Naive B cell (primary cell): Measurements from ENCODE around the gene KRTAP19-1. TPM values are rescaled to one million over a fixed set of nuclear protein-coding genes. Genes with fewer than 3 reads are reported as not detected.
"Not testable (repeated sequence)": the region's sequence is repeated elsewhere in the genome, so short reads cannot be mapped to it uniquely, and the experiment has no call there.

Experiments used
- ATAC-seq, 2 donors: fragments of 150-1000 bp; cut with Tn5 transposase; 2 replicates each; pipeline ENCODE4 v1.10.0; 2021; ENCODE audit warnings: low read depth in 2 of 2, mild to moderate bottlenecking in 2 of 2, moderate library complexity in 2 of 2
- DNase-seq: peaks from one replicate; pipeline ENCODE4 v3.0.0; 2022
- H3K27ac Mint-ChIP-seq, 6 donors: one replicate each; pipeline ENCODE4 v1.8.0; 2020 to 2022; ENCODE audit warnings: mild to moderate bottlenecking in 6 of 6, mixed read lengths in 6 of 6, moderate library complexity in 5 of 6, inconsistent platforms in 2 of 6
- H3K27me3 Mint-ChIP-seq, 3 donors: one replicate each; pipeline ENCODE4 v1.8.0; 2021 to 2022; ENCODE audit warnings: mixed read lengths in 3 of 3, mild to moderate bottlenecking in 1 of 3
- H3K36me3 Mint-ChIP-seq, 2 donors: one replicate each; pipeline ENCODE4 v1.8.0; 2020 to 2022; ENCODE audit warnings: mixed read lengths in 2 of 2, inconsistent platforms in 1 of 2, mild to moderate bottlenecking in 1 of 2
- H3K4me1 Mint-ChIP-seq, 3 donors: one replicate each; pipeline ENCODE4 v1.8.0; 2020 to 2022; ENCODE audit warnings: mixed read lengths in 3 of 3, inconsistent platforms in 1 of 3, mild to moderate bottlenecking in 1 of 3, moderate library complexity in 1 of 3
- H3K4me3 Mint-ChIP-seq, 8 donors: one replicate each; pipeline ENCODE4 v1.8.0; 2020 to 2022; ENCODE audit warnings: mild to moderate bottlenecking in 8 of 8, mixed read lengths in 8 of 8, moderate library complexity in 8 of 8, inconsistent platforms in 2 of 8
- H3K9me3 Mint-ChIP-seq, 7 donors: one replicate each; pipeline ENCODE4 v1.8.0; 2020 to 2022; ENCODE audit warnings: mixed read lengths in 7 of 7, mild to moderate bottlenecking in 5 of 7, inconsistent platforms in 2 of 7, moderate library complexity in 1 of 7
- polyA plus RNA-seq, 6 donors: library from polyadenylated mRNA; unstranded; fragments of 300-500 nt; fragmentation: Illumina TruSeq; gene quantifications; one replicate each; pipeline ENCODE4 v1.2.3, GENCODE V29; 2021; ENCODE audit warnings: low read depth in 6 of 6

KRTAP19-1 gene
- not detected for polyA plus RNA-seq

DNA sequence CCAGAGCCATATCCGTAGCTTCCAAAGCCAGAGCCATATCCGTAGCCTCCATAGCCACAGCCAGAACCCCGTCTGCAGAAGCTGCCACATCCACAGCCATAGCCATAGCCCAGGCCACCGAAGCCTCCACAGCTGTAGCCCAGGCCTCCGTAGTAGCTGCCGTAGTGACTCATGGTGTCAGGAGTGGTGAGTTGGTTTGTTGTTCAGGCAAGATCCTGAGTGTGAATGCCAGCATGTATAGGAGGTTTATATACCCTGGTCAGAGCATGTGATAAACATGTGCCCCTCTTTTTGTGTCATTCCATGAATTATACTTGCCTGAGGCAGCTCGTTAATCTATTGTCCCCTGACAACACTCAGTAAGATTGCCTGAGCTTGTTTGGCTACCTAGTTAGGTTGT, at the start of gene KRTAP19-1:
Gene KRTAP19-1, minus strand, starts transcription at position 223 of the 400 bp plus-strand sequence. Its CDS starts 50 bp downstream, at position 173.
- Mint-ChIP-seq H3K4me1 (no peaks in the 10 kb centered on the region), H3K9me3 (peaks cover 0 to 6% (median 2%) of the 10 kb centered on the region in 7 donors), H3K27ac (no peak within 1 kb of the TSS), H3K27me3 (no peaks in the 10 kb centered on the region), H3K4me3 (no peak within 1 kb of the TSS), H3K36me3 (no peaks in the 10 kb centered on the region)
- DNase-seq (no peak), ATAC-seq (no peak)

DNA sequence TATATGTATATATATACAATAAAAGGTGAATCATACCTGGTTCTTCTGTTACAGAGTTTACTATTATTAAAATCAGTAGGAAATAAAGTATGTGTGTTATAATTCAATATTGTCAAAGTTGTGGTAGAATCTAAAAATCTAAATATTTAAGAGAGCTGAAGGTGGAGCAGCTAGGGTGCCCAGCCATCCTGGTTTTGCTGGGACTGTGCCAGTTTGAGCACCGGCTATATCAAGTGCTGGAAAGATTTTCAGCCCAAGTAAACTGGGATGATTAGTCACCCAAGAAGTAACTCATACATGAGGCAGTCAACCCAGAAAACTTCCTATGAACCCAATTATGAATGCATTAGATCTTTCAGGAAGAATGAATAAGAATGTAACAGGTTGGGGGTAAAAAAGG, 38.7 kb upstream of the KRTAP19-1 start:
- Mint-ChIP-seq H3K27me3 (no peaks in the 10 kb centered on the region), H3K36me3 (no peaks in the 10 kb centered on the region), H3K4me3 (no peak overlapping the region), H3K9me3 (peaks cover 0 to 4% (median 2%) of the 10 kb centered on the region in 7 donors), H3K27ac (no peak overlapping the region), H3K4me1 (no peaks in the 10 kb centered on the region)
- no peak for ATAC-seq
- DNase-seq, result no peak

DNA sequence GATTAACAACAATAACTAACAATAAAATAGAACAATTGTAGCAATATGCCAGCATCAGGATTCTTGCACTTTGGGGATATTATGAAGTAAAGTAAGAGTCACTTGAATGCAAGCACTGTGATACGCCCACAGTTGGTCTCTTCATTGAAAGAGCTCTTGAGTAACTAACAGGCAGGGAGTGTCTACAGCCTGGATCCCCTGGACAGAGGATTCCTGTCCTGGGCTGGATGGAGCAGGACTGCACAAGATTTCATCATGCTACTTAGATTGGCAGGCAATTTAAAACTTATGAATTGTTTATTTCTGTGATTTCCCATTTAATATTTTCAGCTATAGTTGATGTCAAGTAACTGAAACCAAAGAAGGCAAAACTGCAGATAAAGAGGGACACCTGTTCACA, 35.5 kb upstream of the KRTAP19-1 start:
- no peak overlapping the region for H3K27ac Mint-ChIP-seq
- ATAC-seq (no peak), DNase-seq (no peak)
- no peak overlapping the region for H3K4me3 Mint-ChIP-seq
- no peaks in the 10 kb centered on the region for H3K27me3 Mint-ChIP-seq
- H3K36me3 Mint-ChIP-seq, result no peaks in the 10 kb centered on the region
- H3K9me3 Mint-ChIP-seq, result peaks cover 0 to 4% (median 2%) of the 10 kb centered on the region in 7 donors
- H3K4me1 Mint-ChIP-seq, result no peaks in the 10 kb centered on the region

DNA sequence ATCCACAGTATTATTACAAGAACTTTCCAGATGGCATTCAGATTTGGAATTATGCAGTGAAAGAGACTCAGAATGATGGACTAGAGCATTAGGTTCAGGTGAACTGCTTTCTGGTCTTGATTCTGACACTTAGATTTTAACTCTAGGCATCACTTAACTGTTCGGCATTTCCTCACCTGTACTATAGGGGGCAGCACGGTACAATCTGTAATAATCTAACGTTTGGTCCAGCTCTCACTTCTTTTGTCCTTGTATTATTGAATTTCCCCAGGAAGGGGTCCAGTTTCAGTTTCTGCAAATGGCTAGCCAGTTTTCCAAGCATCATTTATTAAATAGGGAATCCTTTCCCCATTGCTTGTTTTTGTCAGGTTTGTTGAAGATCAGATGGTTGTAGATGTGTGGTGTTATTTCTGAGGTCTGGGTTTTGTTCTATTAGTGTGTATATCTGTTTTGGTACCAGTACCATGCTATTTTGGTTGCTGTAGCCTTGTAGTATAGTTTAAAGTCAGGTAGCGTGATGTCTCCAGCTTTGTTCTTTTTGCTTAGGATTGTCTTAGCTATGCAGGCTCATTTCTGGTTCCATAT, 25.5 kb upstream of the KRTAP19-1 start:
- DNase-seq, ATAC-seq, H3K36me3 Mint-ChIP-seq, H3K27ac Mint-ChIP-seq, H3K4me3 Mint-ChIP-seq, H3K4me1 Mint-ChIP-seq, H3K27me3 Mint-ChIP-seq, H3K9me3 Mint-ChIP-seq: not testable (repeated sequence)

DNA sequence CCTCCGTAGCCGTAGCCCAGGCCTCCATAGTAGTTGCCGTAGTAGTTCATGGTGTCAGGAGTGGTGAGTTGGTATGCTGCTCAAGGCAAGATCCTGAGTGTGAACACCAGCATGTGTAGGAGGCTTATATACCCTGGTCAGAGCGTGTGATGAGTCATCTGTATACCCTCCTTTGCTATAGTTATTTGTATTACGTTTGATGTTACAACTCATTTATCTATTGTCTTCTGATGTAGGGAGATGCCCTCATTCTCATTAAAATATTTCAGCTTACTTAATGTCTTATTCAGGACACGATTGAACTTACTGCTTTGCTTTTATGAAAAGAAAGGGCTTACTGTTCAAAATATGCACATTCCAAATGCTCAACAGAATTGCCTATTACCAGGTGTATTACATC, 21.9 kb upstream of the KRTAP19-1 start, which contains the start of gene KRTAP19-5:
Gene KRTAP19-5, minus strand, starts transcription at position 101 of the 400 bp plus-strand sequence. Its CDS starts 51 bp downstream, at position 50.
- no peak within 1 kb of the TSS for H3K27ac Mint-ChIP-seq

GRCh38 chr21:30497065-30497464, 16.9 kb upstream of the KRTAP19-1 start, which contains the start of gene KRTAP19-4:
Gene KRTAP19-4, minus strand, starts transcription at chr21:30497165. Its CDS starts 55 bp downstream, at chr21:30497110.
- no peaks in the 10 kb centered on the region for H3K27me3 Mint-ChIP-seq
- H3K4me3 Mint-ChIP-seq, result no peak within 1 kb of the TSS
- no peak for DNase-seq
- no peaks in the 10 kb centered on the region for H3K4me1 Mint-ChIP-seq
- no peaks in the 10 kb centered on the region for H3K36me3 Mint-ChIP-seq
- H3K27ac Mint-ChIP-seq, result no peak within 1 kb of the TSS
- H3K9me3 Mint-ChIP-seq, result peaks cover 0 to 3% (median 0%) of the 10 kb centered on the region in 7 donors
- ATAC-seq, result no peak

More for the DNA sequence above, 21.9 kb upstream of the KRTAP19-1 start, which contains the start of gene KRTAP19-5:
- Mint-ChIP-seq H3K4me1 (no peaks in the 10 kb centered on the region), H3K36me3 (no peaks in the 10 kb centered on the region), H3K4me3 (peak within 1 kb of the TSS in 1 of 8 donors; percentile 13), H3K27me3 (no peaks in the 10 kb centered on the region), H3K9me3 (peaks cover 0 to 7% (median 0%) of the 10 kb centered on the region in 7 donors)
- ATAC-seq (no peak), DNase-seq (no peak)

GRCh38 chr21:30491963-30492428, 11.8 kb upstream of the KRTAP19-1 start, which contains the start of gene KRTAP19-3:
Gene KRTAP19-3, minus strand, starts transcription at chr21:30492013. Its CDS starts 56 bp downstream, at chr21:30491957.
- peak within 1 kb of the TSS in 1 of 6 donors; percentile 93 for H3K27ac Mint-ChIP-seq
- no peak for DNase-seq
- H3K27me3 Mint-ChIP-seq, result no peaks in the 10 kb centered on the region
- ATAC-seq, result no peak
- H3K9me3 Mint-ChIP-seq, result peaks cover 0 to 10% (median 2%) of the 10 kb centered on the region in 7 donors
- no peak within 1 kb of the TSS for H3K4me3 Mint-ChIP-seq
- H3K4me1 Mint-ChIP-seq, result no peaks in the 10 kb centered on the region
- no peaks in the 10 kb centered on the region for H3K36me3 Mint-ChIP-seq

- no peak within 1 kb of the TSS for H3K4me3 Mint-ChIP-seq
- DNase-seq, result no peak
- ATAC-seq, result no peak
- H3K27ac Mint-ChIP-seq, result no peak within 1 kb of the TSS
- H3K36me3 Mint-ChIP-seq, result no peaks in the 10 kb centered on the region
- no peaks in the 10 kb centered on the region for H3K4me1 Mint-ChIP-seq
- H3K27me3 Mint-ChIP-seq, result no peaks in the 10 kb centered on the region
- H3K9me3 Mint-ChIP-seq, result peaks cover 0 to 26% (median 7%) of the 10 kb centered on the region in 7 donors
These were observed 7.2 kb upstream of the KRTAP19-1 start, which contains the start of gene KRTAP19-2 for GRCh38 chr21:30487336-30487735. Gene KRTAP19-2, minus strand, starts transcription at chr21:30487436. Its CDS starts 88 bp downstream, at chr21:30487348.

- ATAC-seq (no peak), DNase-seq (no peak)
- Mint-ChIP-seq H3K9me3 (peaks cover 0 to 26% (median 7%) of the 10 kb centered on the region in 7 donors), H3K27ac (no peak overlapping the region), H3K36me3 (no peaks in the 10 kb centered on the region), H3K27me3 (no peaks in the 10 kb centered on the region), H3K4me1 (no peaks in the 10 kb centered on the region), H3K4me3 (no peak overlapping the region)
These were observed 6.0 kb upstream of the KRTAP19-1 start for GRCh38 chr21:30486180-30486579.

GRCh38 chr21:30482130-30482529, 2.0 kb upstream of the KRTAP19-1 start:
- Mint-ChIP-seq H3K36me3 (no peaks in the 10 kb centered on the region), H3K27ac (no peak overlapping the region), H3K9me3 (peaks cover 0 to 17% (median 7%) of the 10 kb centered on the region in 7 donors), H3K4me3 (no peak overlapping the region), H3K27me3 (no peaks in the 10 kb centered on the region), H3K4me1 (no peaks in the 10 kb centered on the region)
- DNase-seq (no peak), ATAC-seq (no peak)

GRCh38 chr21:30479259-30479658, 908 bp downstream of the KRTAP19-1 start:
- no peak overlapping the region for H3K4me3 Mint-ChIP-seq
- DNase-seq (no peak), ATAC-seq (no peak)
- H3K9me3 Mint-ChIP-seq, result peaks cover 0 to 6% (median 2%) of the 10 kb centered on the region in 7 donors
- H3K27ac Mint-ChIP-seq, result no peak overlapping the region
- no peaks in the 10 kb centered on the region for H3K27me3 Mint-ChIP-seq
- H3K4me1 Mint-ChIP-seq, result no peaks in the 10 kb centered on the region
- H3K36me3 Mint-ChIP-seq, result no peaks in the 10 kb centered on the region

DNA sequence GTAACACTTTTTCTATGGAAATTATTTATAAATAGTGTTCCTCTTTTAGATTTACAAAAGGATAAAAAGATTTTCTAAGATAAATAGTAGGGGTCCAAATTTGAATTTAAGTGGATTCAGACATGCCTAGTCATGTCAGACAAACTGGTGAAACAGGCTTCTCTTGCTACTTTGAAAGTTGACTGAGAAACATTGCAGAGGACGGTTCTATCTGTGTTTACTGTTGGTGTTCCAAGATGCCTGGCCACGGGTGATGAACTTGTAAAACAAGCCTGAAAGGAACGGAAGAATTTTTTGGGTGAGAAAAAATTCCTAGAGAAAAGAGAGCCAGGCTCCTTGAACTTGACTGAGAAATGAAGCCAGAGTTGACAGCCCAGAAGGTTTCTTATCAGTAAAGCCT, 2.2 kb downstream of the KRTAP19-1 start:
- DNase-seq, result no peak
- no peaks in the 10 kb centered on the region for H3K4me1 Mint-ChIP-seq
- no peak overlapping the region for H3K4me3 Mint-ChIP-seq
- peaks cover 0 to 6% (median 2%) of the 10 kb centered on the region in 7 donors for H3K9me3 Mint-ChIP-seq
- H3K27ac Mint-ChIP-seq, result no peak overlapping the region
- ATAC-seq, result no peak
- no peaks in the 10 kb centered on the region for H3K27me3 Mint-ChIP-seq
- H3K36me3 Mint-ChIP-seq, result no peaks in the 10 kb centered on the region

DNA sequence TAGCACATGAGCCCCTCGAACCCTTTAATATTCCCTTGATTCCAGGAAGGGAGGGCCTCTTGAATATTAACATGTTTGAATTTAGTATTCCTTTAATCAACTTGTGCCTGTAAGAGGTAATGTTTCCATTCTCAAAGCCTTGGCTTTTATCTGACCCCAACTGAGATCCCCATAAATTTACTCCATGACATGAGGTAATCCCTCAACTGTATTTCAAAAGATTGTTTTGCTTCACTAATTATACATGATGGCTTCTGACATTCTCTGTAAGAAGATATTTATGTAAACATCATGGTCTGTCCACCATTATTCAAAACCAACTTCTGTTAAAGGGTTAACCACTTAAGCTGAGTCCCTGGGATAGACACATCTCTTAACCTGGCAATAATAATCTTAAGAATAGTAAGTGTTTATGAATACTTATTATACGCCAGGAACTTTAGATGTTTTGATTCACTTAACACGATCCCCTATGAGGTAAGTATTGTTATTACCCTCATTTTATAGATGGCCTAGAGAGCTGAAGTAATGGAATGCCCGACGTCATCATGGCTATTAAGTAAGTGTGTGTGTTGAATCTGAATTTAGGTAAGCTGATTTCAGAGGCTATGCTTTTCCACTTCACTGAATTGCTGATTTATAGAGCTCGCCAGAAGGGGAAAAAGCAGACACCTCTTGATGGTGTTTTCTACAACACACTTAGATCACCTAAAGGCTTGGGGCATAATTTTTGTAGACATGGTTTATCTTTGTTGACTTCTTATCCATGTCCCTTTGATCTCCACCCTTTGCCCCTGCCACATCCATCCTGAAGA, 11.1 kb downstream of the KRTAP19-1 start:
- no peak overlapping the region for H3K4me3 Mint-ChIP-seq
- ATAC-seq (no peak), DNase-seq (no peak)
- peaks cover 0 to 3% (median 2%) of the 10 kb centered on the region in 7 donors for H3K9me3 Mint-ChIP-seq
- no peaks in the 10 kb centered on the region for H3K36me3 Mint-ChIP-seq
- H3K27me3 Mint-ChIP-seq, result peaks cover 0 to 6% (median 0%) of the 10 kb centered on the region in 3 donors
- H3K4me1 Mint-ChIP-seq, result no peaks in the 10 kb centered on the region
- H3K27ac Mint-ChIP-seq, result peak overlapping the region in 1 of 6 donors; percentile 9
